SU-DHL-6 (cell line): ENCODE data around the gene MISP.

Source experiments
- H2AFZ ChIP-seq: fragments of 200-600 bp; sonication (generic); 2 replicates; pipeline ENCODE4 v1.6.1; 2014; ENCODE audit warnings: low read depth, mild to moderate bottlenecking, moderate library complexity, mixed read lengths, antibody characterized with exemption, low read length; ENCODE audit not compliant: severe bottlenecking
- H3F3A ChIP-seq: fragments of 200-600 bp; shearing (Covaris generic); 2 replicates; pipeline ENCODE4 v1.6.0; 2016; ENCODE audit warnings: antibody characterized with exemption, mild to moderate bottlenecking; ENCODE audit not compliant: insufficient read depth
- H3K27ac ChIP-seq: fragments of 200-600 bp; sonication (generic); 2 replicates; pipeline ENCODE4 v1.5.1; 2016; ENCODE audit warnings: low read depth, mild to moderate bottlenecking, low read length, moderate library complexity, mixed read lengths
- H3K27me3 ChIP-seq: fragments of 200-600 bp; sonication (generic), shearing (Covaris generic); 2 replicates; pipeline ENCODE4 v1.6.0; 2014; ENCODE audit warnings: mild to moderate bottlenecking, low read length
- H3K36me3 ChIP-seq: fragments of 200-600 bp; sonication (generic); 2 replicates; pipeline ENCODE4 v1.6.1; 2014; ENCODE audit warnings: mild to moderate bottlenecking, low read length, mixed read lengths
- H3K4me2 ChIP-seq: fragments of 300-600, 200-600 bp; shearing (Covaris generic), sonication (generic); 2 replicates; pipeline ENCODE4 v1.6.0; 2014; ENCODE audit warnings: low read length, low read depth, mild to moderate bottlenecking; ENCODE audit not compliant: poor library complexity, severe bottlenecking
- H3K4me3 ChIP-seq: fragments of 200-600 bp; sonication (generic); 2 replicates; pipeline ENCODE4 v1.5.1; 2014; ENCODE audit warnings: antibody characterized with exemption, low read length, mild to moderate bottlenecking, mixed read lengths; ENCODE audit not compliant: insufficient read depth, poor library complexity, severe bottlenecking
- H3K79me2 ChIP-seq: fragments of 200-600 bp; sonication (generic); 2 replicates; pipeline ENCODE4 v1.6.1; 2014; ENCODE audit warnings: mild to moderate bottlenecking, low read length, moderate library complexity; ENCODE audit not compliant: insufficient read depth
- H3K9ac ChIP-seq: fragments of 200-600 bp; sonication (generic); 2 replicates; pipeline ENCODE4 v1.7.0; 2014; ENCODE audit warnings: mild to moderate bottlenecking, low read length
- H3K9me2 ChIP-seq: fragments of 200-600 bp; sonication (generic); replicated peaks from 2 replicates; pipeline ENCODE4 v1.6.1; 2014; ENCODE audit warnings: low read length; ENCODE audit not compliant: insufficient read depth
- H3K9me3 ChIP-seq: fragments of 200-600 bp; sonication (generic); 2 replicates; pipeline ENCODE4 v1.6.1; 2014; ENCODE audit warnings: low read length, mixed read lengths; ENCODE audit not compliant: insufficient read depth
- H4K20me1 ChIP-seq: fragments of 200-600 bp; sonication (generic); 2 replicates; pipeline ENCODE4 v1.6.1; 2014; ENCODE audit warnings: low read depth, mild to moderate bottlenecking, antibody characterized with exemption, low read length, moderate library complexity, mixed read lengths
- CTCF ChIP-seq: fragments of 200-600 bp; sonication (generic); IDR thresholded peaks from one replicate; pipeline ENCODE4 v1.5.1; 2017; ENCODE audit warnings: antibody characterized with exemption, mild to moderate bottlenecking, low read length, moderate library complexity; ENCODE audit not compliant: insufficient read depth, poor library complexity, severe bottlenecking
- EZH2phosphoT487 ChIP-seq: fragments of 200-600 bp; sonication (generic), shearing (Covaris generic); conservative IDR thresholded peaks from 2 replicates; pipeline ENCODE4 v1.6.1; 2018; ENCODE audit warnings: mild to moderate bottlenecking, antibody characterized with exemption, low read length, moderate library complexity, mixed read lengths

Gene MISP

GRCh38 chr19:792306-792885 is 41.5 kb downstream of the MISP start:
- H3K27me3 ChIP-seq: no peaks in the 10 kb centered on the region
- no peaks in the 10 kb centered on the region for H3F3A ChIP-seq
- no peak overlapping the region for H3K27ac ChIP-seq
- no peak overlapping the region for H3K9ac ChIP-seq
- H2AFZ ChIP-seq: no peak overlapping the region
- no peaks in the 10 kb centered on the region for H3K36me3 ChIP-seq
- no peaks in the 10 kb centered on the region for H3K79me2 ChIP-seq
- no peak overlapping the region for H3K4me3 ChIP-seq
- no peaks in the 10 kb centered on the region for H3K9me3 ChIP-seq
- no peaks in the 10 kb centered on the region for H3K9me2 ChIP-seq
- TF ChIP-seq EZH2phosphoT487: no peak
- no peak overlapping the region for H3K4me2 ChIP-seq
- no peaks in the 10 kb centered on the region for H4K20me1 ChIP-seq

- Histone ChIP-seq H3K27ac (no peak overlapping the region), H3K9me2 (no peaks in the 10 kb centered on the region), H4K20me1 (no peaks in the 10 kb centered on the region), H3K4me3 (no peak overlapping the region), H3K36me3 (no peaks in the 10 kb centered on the region), H3K9ac (no peak overlapping the region), H3F3A (no peaks in the 10 kb centered on the region), H3K9me3 (no peaks in the 10 kb centered on the region), H3K27me3 (no peaks in the 10 kb centered on the region), H2AFZ (no peak overlapping the region), H3K4me2 (no peak overlapping the region), H3K79me2 (peaks cover 10% of the 10 kb centered on the region)
- TF ChIP-seq CTCF: no peak
Observed at GRCh38 chr19:793806-794205, 42.9 kb downstream of the MISP start.

- no peak overlapping the region for H3K4me3 ChIP-seq
- peaks cover 5% of the 10 kb centered on the region; the same call in 1 of the 2 replicates for H3K36me3 ChIP-seq
- no peaks in the 10 kb centered on the region for H3F3A ChIP-seq
- no peaks in the 10 kb centered on the region for H3K9me3 ChIP-seq
- H2AFZ ChIP-seq: no peak overlapping the region
- H4K20me1 ChIP-seq: peaks cover 10% of the 10 kb centered on the region
- no peaks in the 10 kb centered on the region for H3K9me2 ChIP-seq
- no peak overlapping the region for H3K4me2 ChIP-seq
- H3K27me3 ChIP-seq: no peaks in the 10 kb centered on the region
- TF ChIP-seq CTCF (no peak), EZH2phosphoT487 (no peak)
- H3K27ac ChIP-seq: no peak overlapping the region
- no peak overlapping the region for H3K9ac ChIP-seq
- H3K79me2 ChIP-seq: peaks cover 23% of the 10 kb centered on the region
Observed at GRCh38 chr19:795073-795611, 44.2 kb downstream of the MISP start.

GRCh38 chr19:795691-796581 is 45.0 kb downstream of the MISP start:
- Histone ChIP-seq H3K9me3 (no peaks in the 10 kb centered on the region), H3K27ac (no peak overlapping the region), H3K9ac (peak overlapping the region; percentile 68), H3K36me3 (peaks cover 8% of the 10 kb centered on the region; the same call in 1 of the 2 replicates), H3K4me2 (peak overlapping the region; percentile 74), H2AFZ (peak overlapping the region; percentile 90), H3K27me3 (no peaks in the 10 kb centered on the region), H3K79me2 (peaks cover 31% of the 10 kb centered on the region), H4K20me1 (peaks cover 14% of the 10 kb centered on the region), H3K9me2 (no peaks in the 10 kb centered on the region), H3F3A (no peaks in the 10 kb centered on the region), H3K4me3 (peak overlapping the region; percentile 62)
- no peak for TF ChIP-seq CTCF
- no peak for TF ChIP-seq EZH2phosphoT487
